ENCODE data around the gene ANKS1B.
"Not testable (repeated sequence)": the region's sequence is repeated elsewhere in the genome, so short reads cannot be mapped to it uniquely, and the experiment has no call there.

The ANKS1B gene

DNA sequence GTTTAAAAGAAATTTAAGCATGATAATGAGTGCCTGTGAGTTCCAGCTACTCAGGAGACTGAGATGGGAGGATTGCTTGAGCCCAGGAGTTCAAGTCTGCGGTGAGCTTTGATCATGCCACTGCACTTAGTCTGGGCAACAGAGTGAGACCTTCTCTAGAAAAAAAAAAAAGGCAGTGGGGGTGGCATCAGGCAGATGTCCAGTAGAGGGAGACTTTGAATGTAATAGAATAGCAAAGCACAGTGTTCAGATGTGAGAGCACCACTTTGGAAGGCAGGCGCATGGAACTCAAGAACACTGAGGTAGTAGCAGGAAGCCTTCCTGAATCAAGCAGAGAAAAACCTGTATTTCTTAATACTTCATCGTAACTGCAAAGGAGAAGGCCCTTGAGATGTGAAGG lies 731.7 kb downstream of the ANKS1B start:
- DNase-seq: peak in 1 of 2 experiments; percentile 2

- DNase-seq: no peak
These were observed 734.6 kb downstream of the ANKS1B start for GRCh38 chr12:99250091-99250490.

GRCh38 chr12:99249543-99249942 lies 735.2 kb downstream of the ANKS1B start:
- DNase-seq: no peak

DNA sequence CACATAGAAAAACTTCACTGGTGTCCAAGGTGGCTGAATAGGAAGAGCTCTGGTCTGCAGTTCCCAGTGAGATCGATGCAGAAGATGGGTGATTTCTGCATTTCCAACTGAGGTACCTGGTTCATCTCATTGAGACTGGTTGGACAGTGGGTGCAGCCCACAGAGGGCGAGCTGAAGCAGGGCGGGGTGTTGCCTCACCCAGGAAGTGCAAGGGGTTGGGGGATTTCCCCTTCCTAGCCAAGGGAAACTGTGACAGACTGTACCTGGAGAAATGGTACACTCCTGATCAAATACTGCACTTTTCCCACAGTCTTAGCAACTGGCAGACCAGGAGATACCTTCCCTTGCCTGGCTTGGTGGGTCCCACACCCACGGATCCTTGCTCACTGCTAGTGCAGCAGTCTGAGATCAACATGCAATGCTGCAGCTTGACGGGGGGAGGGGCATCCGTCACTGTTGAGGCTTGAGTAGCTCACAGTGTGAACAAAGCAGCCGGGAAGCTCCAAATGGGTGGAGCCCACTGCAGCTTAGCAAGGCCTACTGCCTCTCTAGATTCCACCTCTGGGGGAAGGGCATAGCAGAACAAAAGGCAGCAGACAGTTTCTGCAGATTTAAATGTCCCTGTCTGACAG lies 746.7 kb downstream of the ANKS1B start:
- not testable (repeated sequence) for DNase-seq

DNA sequence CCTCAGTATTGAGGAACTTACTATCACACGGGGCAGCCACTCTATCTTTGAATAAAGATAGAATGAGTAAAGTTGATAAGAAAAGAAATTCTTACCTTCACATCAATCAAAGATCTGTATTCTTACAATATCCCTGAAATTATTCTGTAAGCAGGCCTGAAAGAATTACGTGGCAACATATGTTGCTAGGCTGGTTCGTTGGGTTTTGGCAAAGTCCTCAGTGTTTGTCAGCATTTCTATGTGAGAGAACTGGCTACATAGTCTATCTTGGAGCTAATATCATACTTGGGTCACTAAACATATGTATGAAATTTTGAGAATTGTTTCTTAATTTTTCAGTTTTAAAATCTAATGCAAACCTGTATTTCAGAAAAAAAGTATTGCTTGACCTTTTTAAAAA lies 749.4 kb downstream of the ANKS1B start:
- no peak for DNase-seq

GRCh38 chr12:99234702-99235101 lies 750.0 kb downstream of the ANKS1B start:
- DNase-seq: no peak

DNA sequence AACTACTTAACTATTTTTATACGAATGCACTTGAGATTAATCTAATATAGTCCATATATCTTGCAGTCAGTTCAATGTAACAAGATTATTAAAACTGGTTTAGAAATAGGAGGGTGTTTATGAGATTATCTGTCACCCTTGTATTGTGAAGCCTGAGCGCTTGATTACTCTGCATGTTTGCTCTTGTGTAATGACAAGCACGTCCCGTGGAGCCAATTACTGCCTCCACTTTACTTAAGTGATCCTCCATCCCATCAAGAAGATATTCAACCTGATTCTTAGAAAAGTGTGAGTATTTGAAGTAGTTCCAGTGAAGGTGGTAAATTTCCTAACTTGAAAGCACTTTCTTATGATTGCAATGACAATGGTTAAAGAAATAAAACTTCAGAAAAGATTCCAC lies 752.4 kb downstream of the ANKS1B start:
- peak; percentile 15 to 44 for DNase-seq

GRCh38 chr12:99231031-99231430 lies 753.7 kb downstream of the ANKS1B start:
- DNase-seq: no peak

DNA sequence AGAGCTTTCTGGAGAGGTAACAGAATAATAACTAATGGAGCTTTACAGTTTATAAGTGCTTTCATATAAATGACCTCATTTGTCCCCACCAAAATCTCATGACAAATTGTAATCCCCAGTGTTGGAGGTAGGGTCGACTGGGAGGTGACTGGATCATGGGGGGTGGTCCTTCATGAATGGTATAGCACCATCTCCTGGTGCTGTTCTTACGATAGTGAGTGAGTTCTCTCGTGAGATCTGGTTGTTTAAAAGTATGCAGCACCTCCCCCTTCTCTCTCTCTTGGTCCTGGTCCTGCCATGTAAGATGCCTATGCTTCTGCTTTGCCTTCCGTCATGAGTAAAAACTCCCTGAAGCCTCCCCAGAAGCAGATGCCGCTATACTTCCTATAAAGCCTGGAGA lies 760.5 kb downstream of the ANKS1B start:
- DNase-seq: no peak

- DNase-seq: no peak
These were observed 761.2 kb downstream of the ANKS1B start for GRCh38 chr12:99223579-99223978.

- no peak for DNase-seq
These were observed 771.7 kb downstream of the ANKS1B start for GRCh38 chr12:99213047-99213446.

DNA sequence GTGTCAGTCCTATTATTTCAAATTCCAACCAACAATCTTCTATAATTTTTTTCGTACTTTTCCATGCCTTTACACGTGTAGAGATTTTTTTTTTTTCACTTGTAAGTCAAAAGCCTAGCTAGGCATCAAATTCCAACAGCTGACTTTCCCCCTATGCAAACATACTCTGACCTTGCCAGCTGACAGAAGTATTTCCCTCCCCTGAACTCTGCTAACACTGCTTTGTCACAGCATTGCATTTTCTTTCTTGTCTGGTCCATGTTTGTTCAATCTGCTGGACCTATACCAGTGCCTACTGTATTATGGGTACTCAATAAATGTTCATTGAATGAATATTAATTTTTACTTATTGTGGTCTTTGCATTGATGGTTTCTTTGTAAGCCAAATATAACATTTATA lies 772.5 kb downstream of the ANKS1B start:
- DNase-seq: no peak

DNA sequence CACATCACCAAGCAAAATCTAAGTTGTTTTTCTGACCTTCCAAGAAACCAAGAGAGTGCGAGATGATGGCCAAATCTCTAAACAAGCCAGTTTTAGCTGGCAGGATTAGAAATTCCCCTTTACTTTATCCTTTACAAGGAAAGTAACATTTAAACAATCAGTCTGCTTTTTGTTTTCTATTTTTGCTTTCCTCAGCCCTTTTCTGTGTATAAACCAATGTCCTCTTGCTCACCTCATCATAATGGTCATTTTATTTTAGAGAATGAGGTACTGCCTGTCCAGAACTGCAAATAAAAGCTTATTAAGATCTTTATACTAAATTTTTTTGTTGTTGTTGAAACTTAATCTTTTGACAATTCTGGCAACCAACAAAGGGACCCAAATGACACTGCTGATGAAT lies 779.6 kb downstream of the ANKS1B start:
- no peak for DNase-seq

DNA sequence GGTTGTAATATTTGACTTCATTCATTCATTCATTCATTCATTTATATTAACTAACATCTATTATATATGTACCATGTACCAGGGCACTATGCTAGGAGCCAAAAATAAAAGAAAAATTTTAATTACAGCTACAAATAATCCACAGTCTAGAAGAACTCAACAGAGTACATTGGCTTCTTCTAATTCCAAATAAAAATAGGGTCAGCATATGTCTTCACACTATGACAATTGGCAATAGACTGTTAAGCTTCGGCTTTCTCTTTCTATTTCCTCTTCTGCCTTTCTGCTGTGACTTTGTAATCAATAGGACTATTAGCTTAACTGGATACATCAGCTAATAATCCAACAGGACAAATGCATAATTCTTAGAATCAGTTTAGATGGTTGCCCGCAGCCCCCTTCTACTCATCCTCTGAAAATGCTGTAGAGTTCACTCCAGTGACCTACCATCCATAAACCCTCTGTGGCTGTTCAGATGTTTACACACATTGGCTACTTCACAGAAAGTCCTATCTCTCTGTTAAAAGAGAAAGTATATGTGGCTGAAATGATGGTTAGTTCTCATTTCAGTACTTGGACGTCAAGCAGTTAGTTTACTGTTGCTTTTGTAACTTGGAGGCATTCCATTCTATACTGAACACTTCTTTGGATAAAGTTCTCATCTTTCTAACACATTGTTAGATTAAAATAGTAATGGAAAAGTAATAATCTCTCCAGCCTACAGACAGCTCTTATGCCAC lies 782.7 kb downstream of the ANKS1B start:
- no peak for DNase-seq

DNA sequence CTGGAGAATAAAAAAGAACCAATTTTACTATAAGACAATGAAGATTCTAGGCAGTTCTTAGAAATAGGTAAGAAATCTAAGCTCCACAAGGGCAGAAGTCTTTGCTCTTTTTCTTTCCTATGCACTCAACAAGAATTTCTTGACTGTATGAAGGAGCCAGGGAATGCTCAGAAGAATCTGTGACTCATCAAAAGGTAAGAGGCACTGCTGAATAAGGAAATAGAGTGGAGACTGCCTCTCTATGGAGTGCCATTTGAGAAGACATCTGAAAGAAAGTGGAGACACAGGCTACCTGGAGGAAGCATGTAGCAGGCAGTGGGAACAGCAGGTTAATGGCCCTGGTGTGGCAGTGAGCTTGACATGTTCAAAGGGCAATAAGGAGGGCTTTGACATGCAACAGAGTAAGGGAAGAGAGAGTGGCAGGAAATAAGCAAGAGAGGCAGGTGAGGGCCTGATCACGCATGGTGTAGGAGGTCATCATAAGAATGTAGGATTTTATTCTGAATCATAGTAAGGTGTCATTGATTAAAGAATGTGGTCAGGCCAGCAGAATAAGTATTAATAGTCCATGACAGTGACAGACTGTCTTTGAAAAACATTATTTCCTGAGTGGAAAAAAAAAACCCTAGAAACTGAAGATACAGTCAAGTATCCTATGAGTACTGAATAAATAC lies 783.9 kb downstream of the ANKS1B start:
- DNase-seq: no peak

GRCh38 chr12:99195474-99195873 lies 789.3 kb downstream of the ANKS1B start:
- DNase-seq: no peak

- no peak for DNase-seq
These were observed 792.2 kb downstream of the ANKS1B start for GRCh38 chr12:99192489-99192888.

DNA sequence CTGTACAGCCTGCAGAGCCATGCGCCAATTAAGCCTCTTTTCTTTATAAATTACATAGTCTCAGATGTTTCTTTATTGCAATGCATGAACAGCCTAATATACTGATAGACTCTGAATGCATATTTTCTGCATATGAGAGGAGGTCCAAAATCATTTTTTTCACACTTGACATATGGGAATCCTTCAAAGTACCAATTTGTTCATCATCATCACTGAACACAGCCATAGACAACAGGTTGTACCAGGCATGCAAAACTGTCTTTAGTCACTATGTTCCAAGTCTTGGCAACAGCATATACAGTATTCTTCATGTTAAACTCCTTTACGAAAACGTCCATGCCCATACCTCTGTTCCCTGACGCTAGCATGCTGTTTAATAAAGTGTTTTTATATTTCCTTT lies 807.9 kb downstream of the ANKS1B start:
- DNase-seq: no peak

GRCh38 chr12:99170461-99170860 lies 814.3 kb downstream of the ANKS1B start:
- no peak for DNase-seq

- DNase-seq: no peak
These were observed 814.7 kb downstream of the ANKS1B start for GRCh38 chr12:99170037-99170436.

DNA sequence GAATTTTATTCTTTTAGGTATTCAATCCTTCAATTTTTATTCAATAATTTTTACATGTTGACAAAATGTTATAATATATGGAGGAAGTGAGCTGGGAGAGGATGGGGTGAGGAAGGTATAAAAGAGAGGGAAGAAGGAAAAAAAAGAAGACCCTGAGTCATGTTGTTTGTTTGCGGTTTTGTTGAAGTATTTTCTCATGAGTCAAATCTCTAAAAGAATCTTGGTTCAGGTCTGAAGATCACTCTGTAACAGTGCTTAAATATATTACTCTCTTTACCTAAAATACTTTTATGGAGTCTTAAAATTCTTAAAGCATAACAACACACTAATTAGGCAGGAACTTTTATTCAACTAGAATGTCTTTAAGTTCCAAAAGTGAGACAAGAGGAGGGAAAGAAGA lies 826.8 kb downstream of the ANKS1B start:
- DNase-seq: no peak

DNA sequence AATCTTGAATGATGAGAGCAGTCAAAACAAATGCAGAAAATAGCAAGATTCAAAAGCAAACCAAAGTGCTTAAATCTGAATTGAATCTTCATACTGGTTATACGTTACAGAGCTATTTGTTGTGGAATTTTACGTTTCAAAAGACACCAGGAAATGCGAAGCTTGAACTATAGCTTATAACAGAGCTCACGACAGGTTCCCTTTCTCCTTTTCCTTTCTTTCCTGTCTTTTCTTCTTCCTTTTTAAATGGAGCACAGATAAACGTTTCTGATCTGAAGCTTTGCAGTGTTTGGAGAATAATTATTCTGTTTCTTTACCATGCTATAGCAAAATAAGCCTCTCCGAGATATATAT lies 829.8 kb downstream of the ANKS1B start:
- no peak for DNase-seq

- DNase-seq: no peak
These were observed 830.3 kb downstream of the ANKS1B start for GRCh38 chr12:99154216-99154982.

- no peak for DNase-seq
These were observed 831.4 kb downstream of the ANKS1B start for GRCh38 chr12:99153293-99153692.

Measured in NCI-H1930 (cell line).